Hematopoietic multipotent progenitor cell treated with erythropoietin and hydrocortisone succinate and interleukin-3 and kit ligand, for 17 days (in vitro differentiated cells): Measurements from ENCODE around the gene HARS1.
"Not testable (repeated sequence)": the region's sequence is repeated elsewhere in the genome, so short reads cannot be mapped to it uniquely, and the experiment has no call there.

Experiments
- DNase-seq: peaks from one replicate; pipeline ENCODE4 v3.0.0-alpha.2; 2015; ENCODE audit warnings: low spot score

HARS1 gene

GRCh38 chr5:140633021-140633471, 58.1 kb downstream of the HARS1 start, which contains the start of gene CD14:
Gene CD14 (minus strand): TSS chr5:140633175. CDS start chr5:140633071, 104 bp downstream.
- no peak for DNase-seq

GRCh38 chr5:140632366-140633020, 58.7 kb downstream of the HARS1 start:
- no peak for DNase-seq

GRCh38 chr5:140631831-140632365, 59.3 kb downstream of the HARS1 start:
- DNase-seq, result no peak

- no peak for DNase-seq
Observed at GRCh38 chr5:140631036-140631417, 60.1 kb downstream of the HARS1 start.

GRCh38 chr5:140630292-140631035, 60.7 kb downstream of the HARS1 start:
- DNase-seq, result no peak

- no peak for DNase-seq
Observed at GRCh38 chr5:140628711-140629110, 62.5 kb downstream of the HARS1 start.

- no peak for DNase-seq
Observed at GRCh38 chr5:140627972-140628371, 63.2 kb downstream of the HARS1 start.

- DNase-seq, result not testable (repeated sequence)
Observed at GRCh38 chr5:140624886-140625285, 66.3 kb downstream of the HARS1 start.
